Activated B cell treated with CpG ODN at 0.5 μM for 24 hours (primary cell): ENCODE measurements around the gene GPR108. TPM values are rescaled to one million over a fixed set of nuclear protein-coding genes. Genes with fewer than 3 reads are reported as not detected.

Source experiments
- ATAC-seq: fragments of 200-7000 bp; cut with Tn5 transposase; one replicate; pipeline ENCODE4 v1.10.0; 2021; ENCODE audit warnings: low read depth, mild to moderate bottlenecking, moderate library complexity
- CTCF ChIA-PET: fragments of 350-600 bp; sonication (Branson Sonifier 250); formaldehyde crosslinking; loops from one replicate; lab custom pipeline; 2021; ENCODE audit warnings: antibody characterized with exemption; lab: Charles Lee
- POLR2A ChIA-PET: fragments of 350-600 bp; sonication (Branson Sonifier 250); formaldehyde crosslinking; loops from one replicate; lab custom pipeline; 2021; ENCODE audit warnings: antibody characterized with exemption; lab: Charles Lee
- DNase-seq: peaks from one replicate; pipeline ENCODE4 v3.0.0; 2022
- H3K27ac Mint-ChIP-seq: one replicate; pipeline ENCODE4 v1.8.0; 2020; ENCODE audit warnings: mixed read lengths
- H3K27me3 Mint-ChIP-seq: one replicate; pipeline ENCODE4 v1.8.0; 2021; ENCODE audit warnings: mixed read lengths
- H3K36me3 Mint-ChIP-seq: one replicate; pipeline ENCODE4 v1.8.0; 2021; ENCODE audit warnings: low read depth, mixed read lengths
- H3K4me1 Mint-ChIP-seq: one replicate; pipeline ENCODE4 v1.8.0; 2021; ENCODE audit warnings: mixed read lengths
- H3K4me3 Mint-ChIP-seq: one replicate; pipeline ENCODE4 v1.8.0; 2020; ENCODE audit warnings: mild to moderate bottlenecking, mixed read lengths
- H3K9me3 Mint-ChIP-seq: one replicate; pipeline ENCODE4 v1.8.0; 2020; ENCODE audit warnings: mixed read lengths
- intact Hi-C: fragments of 100-400 bp; cut with micrococcal nuclease; formaldehyde crosslinking; loops from one replicate; pipeline ENCODE4 v1.15.1; 2024
- total RNA-seq: library from RNA; stranded (reverse); gene quantifications from 2 replicates; pipeline ENCODE4 v1.2.3, GENCODE V29; 2022
- TF ChIP-seq, protein P1 (sequence below): fragments of 200-600 bp; IDR thresholded peaks from one replicate; pipeline ENCODE4 v1.8.0; 2022; ENCODE audit warnings: antibody characterized with exemption, mild to moderate bottlenecking

Gene GPR108
- total RNA-seq, 1 donor from 2014 or later = 55.6 TPM

DNA sequence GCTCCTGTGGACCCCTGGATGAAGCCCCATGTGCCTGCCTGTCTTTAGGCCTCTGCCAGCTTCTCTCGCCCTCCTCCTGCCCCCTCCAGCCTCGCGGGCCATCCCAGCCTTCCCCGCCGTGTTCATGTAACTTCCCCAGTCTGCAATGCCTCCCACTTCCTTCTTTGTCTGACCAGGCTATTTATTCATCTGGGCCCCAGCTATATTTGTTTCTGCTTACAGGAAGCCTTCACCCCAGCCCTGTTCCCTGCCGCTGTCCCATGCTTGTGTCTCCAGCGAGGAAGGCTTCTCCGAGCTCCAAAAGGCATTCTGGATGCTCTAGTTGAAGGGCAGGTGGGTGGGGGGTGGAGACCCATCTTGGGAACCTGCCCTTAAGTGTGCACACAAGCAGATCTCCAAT is 9.0 kb downstream of the GPR108 start:
- Mint-ChIP-seq H3K4me1 (peaks cover 42% of the 10 kb centered on the region), H3K9me3 (no peaks in the 10 kb centered on the region), H3K4me3 (peak overlapping the region; percentile 2), H3K27ac (peak overlapping the region; percentile 69), H3K36me3 (peaks cover 22% of the 10 kb centered on the region), H3K27me3 (no peaks in the 10 kb centered on the region)
- TF ChIP-seq, protein P1, sequence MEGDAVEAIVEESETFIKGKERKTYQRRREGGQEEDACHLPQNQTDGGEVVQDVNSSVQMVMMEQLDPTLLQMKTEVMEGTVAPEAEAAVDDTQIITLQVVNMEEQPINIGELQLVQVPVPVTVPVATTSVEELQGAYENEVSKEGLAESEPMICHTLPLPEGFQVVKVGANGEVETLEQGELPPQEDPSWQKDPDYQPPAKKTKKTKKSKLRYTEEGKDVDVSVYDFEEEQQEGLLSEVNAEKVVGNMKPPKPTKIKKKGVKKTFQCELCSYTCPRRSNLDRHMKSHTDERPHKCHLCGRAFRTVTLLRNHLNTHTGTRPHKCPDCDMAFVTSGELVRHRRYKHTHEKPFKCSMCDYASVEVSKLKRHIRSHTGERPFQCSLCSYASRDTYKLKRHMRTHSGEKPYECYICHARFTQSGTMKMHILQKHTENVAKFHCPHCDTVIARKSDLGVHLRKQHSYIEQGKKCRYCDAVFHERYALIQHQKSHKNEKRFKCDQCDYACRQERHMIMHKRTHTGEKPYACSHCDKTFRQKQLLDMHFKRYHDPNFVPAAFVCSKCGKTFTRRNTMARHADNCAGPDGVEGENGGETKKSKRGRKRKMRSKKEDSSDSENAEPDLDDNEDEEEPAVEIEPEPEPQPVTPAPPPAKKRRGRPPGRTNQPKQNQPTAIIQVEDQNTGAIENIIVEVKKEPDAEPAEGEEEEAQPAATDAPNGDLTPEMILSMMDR = no peak
- no peak for DNase-seq
- peak; percentile 63 for ATAC-seq
- ChIA-PET CTCF (interaction anchor here (0.9 kb wide), 1 partner anchor 135 kb away, joined by 5 read pairs; no protein-coding TSS in a partner anchor), POLR2A (interaction anchor here (0.6 to 1.8 kb wide), 6 partner anchors 8 to 212 kb away, joined by 3 to 10 read pairs (median 6); partner anchors contain the start of genes GPR108 and VAV1)
- intact Hi-C loops = no loop called here

DNA sequence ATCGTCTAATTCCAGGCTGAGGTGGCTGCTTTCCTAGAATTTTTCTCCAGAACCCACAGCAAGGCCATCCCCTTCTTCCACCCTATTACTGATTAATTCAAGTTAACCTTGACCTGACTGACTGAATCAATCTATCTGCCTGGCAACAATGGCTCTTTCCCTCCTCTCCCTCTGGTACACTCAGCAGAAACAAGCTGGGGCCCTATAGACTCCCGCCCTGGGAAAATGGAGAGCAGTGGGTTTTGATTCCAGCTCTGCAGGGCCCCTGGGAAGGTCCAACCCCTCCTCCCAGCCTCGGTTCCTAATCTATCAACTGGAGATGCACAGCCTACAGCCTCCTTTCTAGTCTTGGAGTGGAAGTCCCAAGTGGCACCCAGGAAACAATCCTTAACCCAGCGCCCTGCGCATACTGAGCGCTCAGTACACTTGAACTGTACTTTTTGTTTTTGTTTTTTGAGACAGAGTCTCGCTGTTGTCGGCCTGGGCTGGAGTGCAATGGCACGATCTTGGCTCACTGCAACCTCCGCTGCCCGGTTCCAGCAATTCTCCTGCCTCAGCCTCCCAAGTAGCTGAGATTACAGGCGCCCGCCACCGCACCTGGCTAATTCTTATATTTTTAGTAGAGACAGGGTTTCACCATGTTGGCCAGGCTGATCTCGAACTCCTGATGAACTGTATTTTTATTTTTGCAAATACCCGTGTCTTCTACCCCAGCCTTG is 11.7 kb downstream of the GPR108 start:
- TF ChIP-seq, protein P1 = no peak
- intact Hi-C loops = no loop called here
- Mint-ChIP-seq H3K4me3 (no peak overlapping the region), H3K27me3 (no peaks in the 10 kb centered on the region), H3K9me3 (no peaks in the 10 kb centered on the region), H3K27ac (peak overlapping the region; percentile 53), H3K4me1 (peaks cover 67% of the 10 kb centered on the region), H3K36me3 (peaks cover 9% of the 10 kb centered on the region)
- DNase-seq (no peak), ATAC-seq (no peak)
- POLR2A ChIA-PET = no interaction called here
- CTCF ChIA-PET = interaction anchor here (1.1 kb wide), 1 partner anchor 12 kb away, joined by 3 read pairs; the partner anchor contains the start of gene GPR108

DNA sequence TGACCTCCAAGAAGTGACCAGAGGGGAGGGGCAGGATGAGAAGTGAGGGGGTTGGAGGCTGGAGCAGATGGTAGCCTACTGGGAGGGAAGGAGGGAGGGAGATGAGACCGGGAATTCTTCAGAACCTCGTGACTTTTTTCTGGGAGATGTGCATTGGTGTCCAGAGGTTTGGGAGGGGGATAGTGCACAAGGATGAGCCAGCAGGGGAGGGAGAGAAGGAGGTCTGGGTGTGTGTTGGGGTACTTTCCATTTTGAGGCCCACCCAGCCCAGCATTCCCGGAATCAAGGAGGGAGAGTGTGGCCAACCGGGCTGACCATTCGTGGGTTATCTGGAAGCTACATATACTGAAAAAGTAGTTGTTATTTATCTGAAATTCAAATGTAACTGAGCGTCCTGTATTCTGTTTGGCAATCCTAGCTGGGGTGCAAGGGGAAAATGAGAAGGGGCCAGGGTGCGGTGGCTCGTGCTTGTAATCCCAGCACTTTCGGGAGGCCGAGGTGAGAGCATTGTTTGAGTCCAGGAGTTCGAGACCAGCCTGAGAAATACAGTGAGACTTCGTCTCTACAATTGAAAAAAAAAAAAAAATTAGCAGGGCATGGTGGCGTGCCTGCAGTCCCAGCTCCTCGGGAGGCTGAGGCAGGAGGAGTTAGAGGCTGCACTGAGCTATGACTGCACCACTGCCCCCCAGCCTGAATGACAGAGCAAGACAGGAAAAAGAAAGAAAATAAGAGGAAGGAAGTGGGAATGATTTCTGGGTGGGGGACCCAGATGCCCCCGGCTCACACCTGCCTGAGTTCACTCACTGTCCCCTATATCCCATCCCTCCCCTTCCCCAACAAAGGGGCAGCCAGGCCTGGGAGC is 12.5 kb downstream of the GPR108 start:
- TF ChIP-seq, protein P1 = no peak
- no peaks in the 10 kb centered on the region for H3K9me3 Mint-ChIP-seq
- DNase-seq (no peak), ATAC-seq (no peak)
- intact Hi-C loops = no loop called here
- CTCF ChIA-PET = interaction anchor here (1.1 kb wide), 1 partner anchor 13 kb away, joined by 3 read pairs; the partner anchor contains the start of gene GPR108
- H3K36me3 Mint-ChIP-seq = peaks cover 5% of the 10 kb centered on the region
- H3K4me1 Mint-ChIP-seq = peaks cover 67% of the 10 kb centered on the region
- no peaks in the 10 kb centered on the region for H3K27me3 Mint-ChIP-seq
- no peak overlapping the region for H3K4me3 Mint-ChIP-seq
- POLR2A ChIA-PET = interaction anchor here (0.6 kb wide), 1 partner anchor 32 kb away, joined by 3 read pairs; no protein-coding TSS in a partner anchor
- peak overlapping the region; percentile 80 for H3K27ac Mint-ChIP-seq

DNA sequence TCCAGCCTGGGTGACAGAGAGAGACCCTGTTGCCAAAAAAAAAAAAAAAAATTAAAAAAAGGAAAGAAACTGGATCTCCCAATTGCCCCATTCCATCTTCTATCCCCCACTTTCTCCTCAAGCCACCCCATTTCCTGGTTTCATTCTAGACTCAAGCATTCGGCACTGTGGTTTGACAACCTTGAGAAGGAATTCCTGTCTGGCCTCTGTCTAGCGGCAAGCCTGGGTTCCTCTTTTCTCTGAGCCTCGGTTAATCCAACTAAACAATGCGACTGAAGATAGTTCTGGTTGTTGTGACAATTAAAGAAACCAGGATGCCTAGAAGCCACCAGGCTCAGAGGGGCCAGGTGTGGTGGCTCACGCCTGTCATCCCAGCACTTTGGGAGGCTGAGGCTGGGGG is 13.6 kb downstream of the GPR108 start:
- H3K27me3 Mint-ChIP-seq = no peaks in the 10 kb centered on the region
- H3K36me3 Mint-ChIP-seq = no peaks in the 10 kb centered on the region
- TF ChIP-seq, protein P1 = no peak
- no peaks in the 10 kb centered on the region for H3K9me3 Mint-ChIP-seq
- intact Hi-C loops = loop anchor here (2.0 kb wide), 1 partner anchor 13 kb away; the partner anchor contains the start of gene GPR108
- H3K4me3 Mint-ChIP-seq = peak overlapping the region; percentile 60
- H3K27ac Mint-ChIP-seq = peak overlapping the region; percentile 80
- ChIA-PET CTCF (no interaction called here), POLR2A (interaction anchor here (0.6 kb wide), 1 partner anchor 33 kb away, joined by 3 read pairs; no protein-coding TSS in a partner anchor)
- DNase-seq = no peak
- ATAC-seq = no peak
- H3K4me1 Mint-ChIP-seq = peaks cover 61% of the 10 kb centered on the region
